GM23338 (cell line): ENCODE data around the gene CRIP3.

Experiments
- CREB1 ChIP-seq: fragments of 250-450 bp; sonication (Bioruptor Pico); IDR thresholded peaks from 2 replicates; pipeline ENCODE4 v1.5.0; 2020; ENCODE audit warnings: low read depth, mild to moderate bottlenecking, moderate library complexity
- CTCF ChIP-seq, 2 experiments: fragments of 200-600 bp in 1 of 2; sonication (generic) in 1 of 2; conservative IDR thresholded peaks; 2 replicates each; pipeline versions ENCODE4 v1.5.1 to v1.6.1; 2016 to 2017; ENCODE audit warnings: antibody characterized with exemption in 2 of 2, low read depth in 2 of 2, mild to moderate bottlenecking in 2 of 2, moderate library complexity in 1 of 2
- ETS1 ChIP-seq: IDR thresholded peaks from 2 replicates; pipeline ENCODE4 v1.6.1; 2016; ENCODE audit warnings: antibody characterized with exemption
- EZH2 ChIP-seq: fragments of 200-600 bp; sonication (generic); IDR thresholded peaks from one replicate; pipeline ENCODE4 v1.8.0; 2017; ENCODE audit warnings: antibody characterized with exemption, mild to moderate bottlenecking, low read depth; ENCODE audit not compliant: unreplicated experiment
- EZH2phosphoT487 ChIP-seq: fragments of 200-600 bp; sonication (generic); IDR thresholded peaks from one replicate; pipeline ENCODE4 v1.8.1; 2018; ENCODE audit warnings: antibody characterized with exemption; ENCODE audit not compliant: unreplicated experiment
- JUNB ChIP-seq: IDR thresholded peaks from one replicate; pipeline ENCODE4 v1.6.1; 2016; ENCODE audit warnings: antibody characterized with exemption; ENCODE audit not compliant: unreplicated experiment
- NANOG ChIP-seq: IDR thresholded peaks from 2 replicates; pipeline ENCODE4 v1.6.1; 2016; ENCODE audit warnings: antibody characterized with exemption, borderline replicate concordance
- POLR2AphosphoS5 ChIP-seq: IDR thresholded peaks from 2 replicates; pipeline ENCODE4 v1.6.1; 2016; ENCODE audit warnings: antibody characterized with exemption, low read depth
- REST ChIP-seq: IDR thresholded peaks from one replicate; pipeline ENCODE4 v1.6.1; 2018; ENCODE audit warnings: antibody characterized with exemption; ENCODE audit not compliant: unreplicated experiment
- STAT1 ChIP-seq: IDR thresholded peaks from one replicate; pipeline ENCODE4 v1.6.1; 2016; ENCODE audit warnings: antibody characterized with exemption; ENCODE audit not compliant: unreplicated experiment
- ZNF331 ChIP-seq: fragments of 250-450 bp; sonication (Bioruptor Pico); IDR thresholded peaks from 2 replicates; pipeline ENCODE4 v1.5.0; 2020; ENCODE audit warnings: low read depth, mild to moderate bottlenecking, moderate library complexity

- TF ChIP-seq CREB1 (CRISPR knock-in tag) (no peak), REST (no peak), CTCF (conservative IDR thresholded peaks at IDR 0.05; ENCODE audit: low read depth in 2 of 2) (no peak), EZH2 (no peak), JUNB (no peak), EZH2phosphoT487 (no peak), POLR2AphosphoS5 (no peak), STAT1 (no peak), ETS1 (no peak), NANOG (no peak), ZNF331 (CRISPR knock-in tag) (no peak)
These were observed 47.8 kb downstream of the CRIP3 start for GRCh38 chr6:43260791-43261190.
